Measurements from ENCODE around the gene MCUB.

GRCh38 chr4:109723110-109723509 lies 163.1 kb downstream of the MCUB start:
- TF ChIP-seq, protein P1, sequence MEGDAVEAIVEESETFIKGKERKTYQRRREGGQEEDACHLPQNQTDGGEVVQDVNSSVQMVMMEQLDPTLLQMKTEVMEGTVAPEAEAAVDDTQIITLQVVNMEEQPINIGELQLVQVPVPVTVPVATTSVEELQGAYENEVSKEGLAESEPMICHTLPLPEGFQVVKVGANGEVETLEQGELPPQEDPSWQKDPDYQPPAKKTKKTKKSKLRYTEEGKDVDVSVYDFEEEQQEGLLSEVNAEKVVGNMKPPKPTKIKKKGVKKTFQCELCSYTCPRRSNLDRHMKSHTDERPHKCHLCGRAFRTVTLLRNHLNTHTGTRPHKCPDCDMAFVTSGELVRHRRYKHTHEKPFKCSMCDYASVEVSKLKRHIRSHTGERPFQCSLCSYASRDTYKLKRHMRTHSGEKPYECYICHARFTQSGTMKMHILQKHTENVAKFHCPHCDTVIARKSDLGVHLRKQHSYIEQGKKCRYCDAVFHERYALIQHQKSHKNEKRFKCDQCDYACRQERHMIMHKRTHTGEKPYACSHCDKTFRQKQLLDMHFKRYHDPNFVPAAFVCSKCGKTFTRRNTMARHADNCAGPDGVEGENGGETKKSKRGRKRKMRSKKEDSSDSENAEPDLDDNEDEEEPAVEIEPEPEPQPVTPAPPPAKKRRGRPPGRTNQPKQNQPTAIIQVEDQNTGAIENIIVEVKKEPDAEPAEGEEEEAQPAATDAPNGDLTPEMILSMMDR (conservative IDR thresholded peaks at IDR 0.05; ENCODE audit: low read length) = no peak
- no peak for TF ChIP-seq EZH2phosphoT487 (IDR thresholded peaks at IDR 0.05; ENCODE audit: borderline replicate concordance)

Measured in Loucy (cell line).